ENCODE results near the gene GSN. TPM values are rescaled to one million over a fixed set of nuclear protein-coding genes. Genes with fewer than 3 reads are reported as not detected.
A peak's percentile ranks its signal among the peaks of the same experiment; 100 is the strongest.

Gene GSN
- total and polyA plus RNA-seq, 9 of the 15 experiments (the other 6 are each of a cell fraction or from before 2014, with no cell fraction given), result 0.39 to 16.6 (median 8.2) TPM

- TF ChIP-seq PPARD (CRISPR knock-in tag; IDR thresholded peaks at IDR 0.05), result no peak
- no peak for TF ChIP-seq ZNF133 (CRISPR knock-in tag; IDR thresholded peaks at IDR 0.05)
- peak; percentile 51 for TF ChIP-seq BHLHE40 (IDR thresholded peaks at IDR 0.05; ENCODE audit: low read length)
- TF ChIP-seq ZNF431 (CRISPR knock-in tag; IDR thresholded peaks at IDR 0.05), result no peak
- TF ChIP-seq JUNB (CRISPR knock-in tag; conservative IDR thresholded peaks at IDR 0.05), result peak; percentile 89
- peak; percentile 59; the same call in 1 of the 2 replicates for TF ChIP-seq NFE2 (IDR thresholded peaks at IDR 0.05; ENCODE audit: low read depth)
- no peak for TF ChIP-seq HMG20A (CRISPR knock-in tag; conservative IDR thresholded peaks at IDR 0.05)
- peak; percentile 95 for TF ChIP-seq SMARCE1 (IDR thresholded peaks at IDR 0.05)
- no peak for TF ChIP-seq TAL1 (IDR thresholded peaks at IDR 0.05)
- TF ChIP-seq RAD51 (IDR thresholded peaks at IDR 0.05; ENCODE audit: borderline replicate concordance, low read depth), result 0 out of 2 replicates have a peak, but pooled peaks have one; percentile 14
- TF ChIP-seq ZNF785 (CRISPR knock-in tag; IDR thresholded peaks at IDR 0.05), result no peak
- peak; percentile 68 for TF ChIP-seq FOS (IDR thresholded peaks at IDR 0.05; ENCODE audit: extremely low read depth, insufficient read length)
- TF ChIP-seq ESRRA (IDR thresholded peaks at IDR 0.05; ENCODE audit: borderline replicate concordance, low read depth), result 0 out of 2 replicates have a peak, but pooled peaks have one; percentile 7
- peak; percentile 43 for TF ChIP-seq CXXC5 (CRISPR knock-in tag; IDR thresholded peaks at IDR 0.05)
- TF ChIP-seq CTBP1 (IDR thresholded peaks at IDR 0.05; ENCODE audit: borderline replicate concordance), result peak; percentile 85
- TF ChIP-seq ZBTB5 (IDR thresholded peaks at IDR 0.05), result no peak
- 0 out of 2 replicates have a peak, but pooled peaks have one; percentile 35 for TF ChIP-seq HSF4 (CRISPR knock-in tag; IDR thresholded peaks at IDR 0.05; ENCODE audit: borderline replicate concordance)
- no peak for TF ChIP-seq SP1 (CRISPR knock-in tag; IDR thresholded peaks at IDR 0.05)
- TF ChIP-seq RFX5 (IDR thresholded peaks at IDR 0.05; ENCODE audit: low read depth, low read length), result no peak
- TF ChIP-seq GATAD2A (IDR thresholded peaks at IDR 0.05), result no peak
- no peak for TF ChIP-seq ZFP91 (CRISPR knock-in tag; IDR thresholded peaks at IDR 0.05)
- TF ChIP-seq ZBTB12 (CRISPR knock-in tag; IDR thresholded peaks at IDR 0.05), result peak; percentile 32; the same call in 1 of the 2 replicates
Observed at GRCh38 chr9:121281614-121282276, 13.8 kb downstream of the GSN start (continued).

All from K562 (cell line).